OCI-M1 (cell line): ENCODE measurements around the gene UNC13D.

Experiments used
- DNase-seq: peaks from one replicate; lab custom pipeline; 2025; lab: John Stamatoyannopoulos, UW

UNC13D gene

DNA sequence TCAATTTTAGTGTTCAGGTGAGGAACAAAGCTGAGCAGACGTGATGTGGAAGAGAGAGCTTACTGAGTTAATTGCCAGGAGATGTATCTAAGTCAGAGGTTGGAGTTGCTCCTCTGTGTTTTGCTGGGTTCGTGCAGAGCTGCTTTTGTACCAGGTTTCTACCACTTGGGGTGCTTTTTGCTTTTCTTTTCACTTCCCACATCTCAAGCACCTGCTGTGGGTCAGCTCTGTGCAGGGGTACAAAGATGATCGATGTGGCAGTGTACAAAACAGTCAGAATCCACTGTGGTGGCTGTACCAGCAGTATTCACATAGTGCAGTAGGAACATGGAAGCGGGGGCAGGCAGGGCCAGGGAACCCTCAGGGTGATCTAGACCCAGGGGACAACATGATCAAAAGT, 44.8 kb downstream of the UNC13D start:
- no peak for DNase-seq

DNA sequence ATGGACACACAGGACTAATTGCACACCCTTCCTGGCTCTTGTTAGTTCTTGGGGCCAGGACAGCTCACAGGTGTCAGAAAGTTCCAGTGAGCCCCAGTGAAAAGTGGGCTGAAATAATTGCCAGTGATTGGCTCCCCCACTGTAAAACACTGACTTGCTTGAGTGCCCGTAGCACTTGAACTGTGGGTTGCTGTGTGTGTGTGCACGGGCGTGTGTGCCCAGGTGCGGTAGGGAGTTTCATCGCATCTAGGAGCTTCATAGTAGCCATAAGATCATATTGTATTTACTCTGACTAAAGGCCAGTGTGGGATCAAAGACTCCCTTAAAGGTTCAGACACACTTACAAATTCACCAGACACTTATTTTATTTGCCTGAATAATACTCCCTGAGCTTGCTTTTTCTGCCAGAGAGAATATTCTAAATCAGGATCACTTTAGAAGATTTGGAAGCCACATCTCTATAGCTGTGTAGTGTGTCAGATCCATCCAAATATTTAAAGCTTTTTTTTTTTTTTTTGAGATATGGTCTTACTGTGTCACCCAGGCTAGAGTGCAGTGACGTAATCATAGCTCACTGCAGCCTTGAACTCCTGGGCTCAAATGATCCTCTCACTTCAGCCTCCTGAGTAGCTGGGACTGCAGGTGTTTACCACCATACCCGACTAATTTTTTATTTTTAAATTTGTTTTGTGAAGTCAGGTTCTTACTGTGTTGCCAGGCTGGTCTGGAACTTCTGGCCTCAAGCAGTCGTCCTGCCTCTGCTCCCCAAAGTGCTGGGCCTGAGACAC, 48.2 kb downstream of the UNC13D start:
- DNase-seq, result peak; percentile 8

DNA sequence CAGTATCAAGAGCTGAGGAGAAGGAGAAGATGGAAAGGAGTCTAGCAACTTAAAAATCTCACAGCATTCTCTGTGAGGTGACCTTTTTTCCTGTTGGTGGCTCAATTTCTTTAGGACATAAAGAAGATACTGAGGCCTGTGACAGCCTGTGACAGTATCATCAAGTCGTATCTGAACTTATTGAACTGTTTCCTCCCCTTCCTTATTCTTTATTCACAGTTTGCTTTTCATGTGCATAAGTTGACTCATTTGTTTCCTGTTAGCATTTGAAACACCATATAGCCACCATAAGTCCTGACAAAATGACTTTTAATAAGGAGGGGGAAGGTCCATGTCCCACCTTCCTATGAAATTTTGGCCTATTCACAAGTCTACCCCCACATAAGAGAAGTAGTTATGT, 50.7 kb downstream of the UNC13D start:
- DNase-seq, result no peak

DNA sequence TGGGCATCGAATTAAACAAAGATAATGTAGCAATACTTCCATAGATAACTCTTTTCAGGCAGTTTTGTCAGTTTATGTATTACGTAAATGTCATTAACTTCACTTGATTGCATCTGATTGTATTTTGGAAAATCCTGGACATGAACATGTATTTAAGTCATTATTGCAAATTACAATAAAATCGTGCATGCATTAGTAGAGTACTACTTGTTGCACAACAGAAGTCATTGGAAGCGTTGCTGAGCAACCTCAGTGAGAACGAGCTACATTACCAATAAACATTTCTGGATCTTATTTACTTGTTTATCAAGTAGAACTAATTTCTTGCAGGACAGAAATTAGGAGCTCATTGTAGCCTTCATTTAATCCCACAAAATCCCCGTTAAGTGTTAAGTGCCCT, 53.0 kb downstream of the UNC13D start:
- DNase-seq, result no peak

DNA sequence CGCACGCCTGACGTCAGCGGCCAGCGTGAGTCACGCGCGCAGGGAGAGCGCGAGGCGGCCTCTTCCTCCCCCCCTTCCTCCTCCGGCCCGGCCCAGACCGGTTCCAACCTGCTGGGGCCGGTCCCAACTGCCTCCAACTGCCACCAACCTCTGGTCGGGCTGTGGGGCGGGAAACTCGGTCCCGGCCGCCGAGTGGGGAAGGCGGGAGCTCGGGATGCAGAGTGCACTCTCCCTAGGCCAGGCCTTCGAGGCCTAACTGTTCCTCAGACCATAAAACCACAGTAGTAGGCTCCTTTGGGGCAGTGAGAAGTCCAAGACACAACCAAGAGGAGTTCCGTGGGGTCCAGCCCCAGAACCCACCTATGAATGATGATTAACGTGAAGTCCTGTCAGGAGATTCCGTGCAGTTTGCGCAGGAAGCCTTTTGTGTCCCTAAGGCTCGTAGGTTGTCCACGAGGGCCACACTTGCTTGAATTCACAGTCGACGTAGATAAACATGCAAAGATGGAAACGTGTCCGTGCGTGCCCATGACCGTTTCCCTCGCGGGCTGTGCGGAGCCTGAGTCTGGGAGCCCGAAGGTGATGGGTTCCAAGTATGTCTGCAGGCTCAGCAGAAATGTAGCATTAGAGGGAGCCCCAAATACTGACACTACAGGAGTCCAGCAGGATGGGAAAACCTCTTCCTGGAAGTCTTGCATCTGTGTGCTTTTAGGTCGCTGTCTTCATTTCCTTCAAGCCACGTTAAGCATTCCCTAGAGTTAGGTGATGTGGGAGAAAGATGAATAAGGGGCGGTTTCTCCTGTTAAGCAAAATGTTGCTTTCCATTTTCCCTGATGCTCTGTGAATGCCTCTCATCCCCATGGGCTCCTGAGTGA, 59.0 kb downstream of the UNC13D start:
- peak; percentile 97 for DNase-seq

DNA sequence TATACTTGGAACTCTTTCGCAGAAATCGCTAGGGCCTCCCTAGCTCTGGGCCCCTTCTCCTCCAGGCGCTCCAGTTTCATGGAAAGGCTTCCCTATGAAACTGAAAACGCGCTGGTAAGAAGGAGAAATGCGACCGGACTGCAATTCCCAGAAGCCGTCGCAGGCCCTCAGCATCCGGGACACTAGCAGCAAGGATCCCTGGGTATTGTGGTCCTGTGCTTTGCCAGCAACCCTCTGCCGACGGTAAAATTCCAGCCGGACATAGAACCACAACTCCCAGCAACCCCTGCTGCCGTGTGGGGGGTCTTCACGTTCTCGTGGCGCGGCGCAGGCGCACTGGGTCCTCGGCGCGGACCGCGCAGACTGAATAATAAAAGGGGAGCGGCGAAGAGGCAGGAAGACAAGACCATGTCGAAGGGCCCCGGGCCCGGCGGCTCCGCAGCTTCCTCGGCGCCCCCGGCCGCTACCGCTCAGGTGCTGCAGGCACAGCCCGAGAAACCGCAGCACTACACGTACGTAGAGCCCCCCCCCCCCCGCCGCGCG, 59.7 kb downstream of the UNC13D start, which contains the start of gene UNK:
Gene UNK, plus strand, starts transcription at position 334 of the 543 bp plus-strand sequence. Its CDS starts 75 bp downstream, at position 409.
- DNase-seq, result peak; percentile 99

DNA sequence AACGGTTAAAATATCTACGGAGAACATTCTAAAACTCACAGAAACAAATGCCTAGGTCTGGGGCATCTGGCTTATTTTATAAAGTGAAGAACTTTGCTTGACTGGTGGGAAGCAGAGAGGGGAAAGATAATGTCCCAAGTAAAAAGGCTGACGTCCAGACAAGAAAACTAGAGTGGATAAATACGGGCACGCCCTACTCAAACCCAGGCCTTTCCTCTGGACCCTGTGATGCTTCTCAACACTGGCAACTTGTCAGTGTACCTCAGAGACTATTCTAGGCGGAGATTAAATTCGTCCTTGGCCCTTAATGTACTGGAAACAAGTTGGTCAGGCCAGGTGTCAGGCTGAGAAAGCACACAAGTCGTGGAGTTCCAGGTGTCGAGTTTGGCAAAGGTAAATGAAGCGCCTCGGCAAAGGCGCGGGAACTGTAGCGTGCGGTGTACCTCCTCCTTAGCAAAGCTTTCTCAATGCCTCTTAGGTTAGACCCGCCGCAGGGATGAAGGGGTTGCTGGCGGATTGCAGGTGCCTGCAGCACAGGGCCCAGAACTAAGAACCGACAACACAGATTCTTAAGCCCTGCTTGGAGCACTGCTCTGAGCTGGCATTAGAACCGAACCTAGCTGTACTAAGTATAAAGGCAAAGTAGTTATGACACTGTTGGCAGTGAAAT, 60.3 kb downstream of the UNC13D start:
- peak; percentile 69 for DNase-seq

DNA sequence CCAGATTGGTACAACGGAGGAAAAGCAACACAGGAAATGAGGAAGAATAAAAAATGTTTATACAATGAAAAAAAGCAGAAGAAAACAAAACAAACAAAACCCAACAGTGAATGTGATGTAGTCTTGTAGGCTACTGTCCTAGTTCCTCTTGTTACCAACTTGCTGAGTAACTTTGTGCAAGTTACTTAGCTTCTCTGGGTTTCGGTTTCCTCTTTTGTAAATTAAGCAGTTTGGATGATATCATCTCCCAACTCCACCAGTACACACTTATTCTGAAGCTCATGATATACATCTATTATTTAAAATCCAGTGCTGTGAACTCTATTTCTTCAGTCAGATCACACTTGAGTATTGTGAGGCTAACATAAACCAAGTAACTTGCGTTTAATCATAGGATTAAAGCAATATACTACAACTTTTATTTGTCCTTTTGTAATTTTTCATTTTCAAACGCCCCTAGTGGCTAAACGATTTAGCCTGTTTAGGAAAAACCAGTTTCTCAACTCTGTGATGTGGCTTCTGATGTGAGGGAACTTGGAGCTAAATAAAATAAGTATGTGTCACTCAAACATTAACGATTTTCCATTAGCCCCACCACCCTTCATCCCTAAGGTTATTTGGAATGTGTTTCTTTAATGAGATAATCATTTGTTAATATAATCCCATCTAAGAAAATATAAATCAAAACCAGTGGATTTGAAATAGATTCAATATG, 61.0 kb downstream of the UNC13D start:
- DNase-seq, result peak; percentile 94

DNA sequence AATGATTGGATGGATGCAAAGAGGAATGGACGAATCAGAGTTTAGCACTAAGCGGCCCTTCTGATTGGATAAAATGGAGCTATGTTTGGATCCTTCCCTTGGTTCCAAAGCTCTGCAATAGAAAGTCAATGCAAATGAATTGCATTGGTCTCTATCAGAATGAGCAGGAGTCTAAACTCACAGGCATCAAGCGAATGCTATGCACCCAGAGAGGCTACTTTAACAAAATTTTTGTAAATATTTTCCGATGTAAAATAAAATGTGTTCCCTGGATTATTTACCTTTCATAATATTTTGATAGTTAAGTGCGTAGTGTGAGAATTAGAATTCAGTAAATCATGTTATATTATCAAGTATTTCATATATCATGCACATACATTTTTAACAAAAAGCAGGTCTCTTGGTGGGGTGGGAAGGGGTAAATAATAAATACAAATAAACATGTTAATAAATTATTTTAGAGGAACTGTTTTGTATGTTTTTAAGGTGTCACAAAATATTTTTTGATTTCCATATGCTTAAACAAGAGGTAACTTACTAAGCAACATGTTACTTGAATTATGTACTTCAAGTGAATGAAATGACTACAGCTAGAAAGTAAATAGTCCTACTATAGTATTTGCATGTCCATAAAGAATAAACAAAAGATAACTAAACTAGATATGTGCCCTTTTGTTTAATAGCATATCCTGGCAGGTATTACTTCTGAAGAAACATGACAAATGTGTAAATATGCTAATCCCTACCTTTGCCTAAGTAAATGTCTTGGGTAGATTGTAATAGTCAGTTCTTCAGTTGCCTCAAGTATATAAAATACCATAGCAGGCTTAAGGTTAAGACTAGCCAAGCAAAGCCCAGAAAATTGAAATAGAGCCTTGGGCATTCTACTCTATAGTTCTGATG, 64.0 kb downstream of the UNC13D start:
- DNase-seq, result peak; percentile 50

DNA sequence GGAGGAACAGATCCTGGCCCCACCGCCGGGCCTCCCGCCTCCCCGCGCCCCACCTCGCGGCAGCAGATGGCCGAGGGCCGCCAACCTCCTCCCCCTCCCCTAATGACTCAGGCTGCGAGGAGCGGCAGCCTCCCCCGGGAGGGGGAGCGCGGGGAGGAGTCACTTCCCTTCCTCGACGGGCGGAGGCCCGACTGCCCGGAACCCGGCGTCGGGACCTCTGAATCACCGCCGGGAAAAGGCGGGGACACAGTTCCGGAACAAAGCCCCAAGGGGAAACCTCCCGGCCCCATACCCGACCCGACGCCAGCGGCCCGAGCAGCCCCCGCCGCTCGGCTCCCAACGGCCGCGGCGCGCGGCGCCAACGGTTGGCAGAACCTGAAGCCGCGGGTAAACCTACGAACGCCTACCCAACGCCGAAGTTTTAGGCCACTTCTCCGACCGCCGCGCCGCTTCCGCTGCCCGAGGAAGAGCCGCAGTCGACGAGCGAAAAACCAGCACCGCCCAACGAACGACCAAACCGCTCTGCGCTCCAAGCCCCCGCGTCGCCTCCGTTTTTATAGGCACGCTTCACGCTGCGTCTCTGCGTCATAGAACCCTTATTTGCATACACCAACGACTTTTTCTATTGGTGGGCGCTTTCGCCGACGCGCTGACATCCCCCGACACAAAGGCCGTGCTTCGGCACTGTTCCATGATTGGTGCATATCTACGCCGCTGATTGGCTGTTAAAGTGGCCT, 64.8 kb downstream of the UNC13D start:
- DNase-seq, result peak; percentile 99

DNA sequence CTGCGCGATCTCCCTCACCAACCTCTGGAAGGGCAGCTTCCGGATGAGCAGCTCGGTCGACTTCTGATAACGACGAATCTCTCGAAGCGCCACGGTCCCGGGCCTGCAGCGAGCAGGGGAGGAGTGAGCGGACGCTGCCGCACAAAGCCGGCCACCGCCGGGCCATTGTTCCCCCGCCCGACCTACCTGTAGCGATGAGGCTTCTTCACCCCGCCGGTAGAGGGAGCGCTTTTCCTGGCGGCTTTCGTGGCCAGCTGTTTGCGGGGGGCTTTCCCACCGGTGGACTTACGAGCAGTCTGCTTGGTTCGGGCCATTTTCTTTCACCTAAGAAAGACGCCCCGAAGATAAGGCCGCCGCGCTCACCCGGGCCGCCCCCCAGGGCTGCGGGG, 65.3 kb downstream of the UNC13D start:
- DNase-seq, result peak; percentile 79

DNA sequence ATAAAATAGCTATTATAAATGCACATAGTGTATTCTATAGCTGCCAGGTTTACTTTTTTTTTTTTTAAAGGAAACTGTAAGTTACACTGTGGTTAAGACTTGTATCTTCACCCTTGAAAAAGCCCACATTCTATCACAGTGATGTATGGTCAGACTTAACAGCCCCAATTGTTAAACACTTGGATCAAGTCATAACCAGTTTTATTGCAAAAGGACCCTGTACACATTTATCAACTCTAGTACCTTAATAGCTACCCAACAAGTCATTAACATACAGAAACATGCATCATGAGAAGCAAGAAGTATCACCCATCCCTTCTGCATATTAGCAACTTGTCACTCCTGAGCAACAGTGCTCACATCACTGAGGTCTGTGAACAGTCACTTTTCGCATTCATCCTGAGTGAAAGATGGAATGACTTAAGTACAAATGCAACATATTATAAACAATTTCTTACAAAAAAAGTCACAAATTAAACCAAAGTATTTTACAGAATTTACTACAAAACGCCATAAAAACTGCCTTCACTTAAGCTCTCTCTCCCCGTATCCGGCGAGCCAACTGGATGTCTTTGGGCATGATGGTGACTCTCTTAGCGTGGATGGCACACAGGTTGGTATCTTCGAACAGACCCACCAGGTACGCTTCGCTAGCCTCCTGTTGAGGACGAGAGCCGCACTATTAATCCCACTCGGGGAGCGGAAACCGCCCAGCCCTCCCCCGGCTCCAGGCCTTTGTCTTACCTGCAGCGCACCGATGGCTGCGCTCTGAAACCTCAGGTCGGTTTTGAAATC, 65.9 kb downstream of the UNC13D start:
- DNase-seq, result peak; percentile 34

DNA sequence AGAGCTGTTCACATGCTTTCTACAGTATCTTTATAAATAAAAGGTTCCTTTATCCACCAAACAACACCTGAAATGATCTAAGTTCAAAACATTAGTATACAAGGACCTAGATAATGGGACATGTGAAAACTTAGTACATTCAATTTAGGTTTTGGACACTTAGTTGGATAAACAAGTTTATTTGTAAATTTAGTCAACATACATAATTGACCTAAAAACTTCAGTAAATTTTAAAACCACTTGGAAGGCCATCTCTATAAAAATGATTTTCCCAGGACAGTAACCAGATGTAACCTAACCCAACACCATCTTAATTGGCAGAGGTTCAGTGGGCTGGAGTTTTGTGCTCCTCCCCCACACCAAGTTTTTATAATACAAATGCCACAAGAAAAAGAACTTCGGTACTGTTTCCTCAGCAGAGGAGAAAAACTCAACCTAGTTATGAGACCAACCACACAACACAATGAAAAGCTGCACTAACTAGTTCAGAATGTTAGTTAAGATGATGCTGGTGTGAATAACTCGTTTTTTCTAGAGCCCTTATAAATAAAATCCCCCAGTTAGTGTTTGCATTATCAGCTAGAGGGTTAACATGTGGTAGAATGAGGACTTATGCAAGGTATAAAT, 66.8 kb downstream of the UNC13D start:
- peak; percentile 60 for DNase-seq
